Peyer's patch (tissue), 4 donors: ENCODE data around the gene BGN.

ENCODE experiments used
- POLR2A ChIP-seq, 2 donors: fragments of 450-650 bp; IDR thresholded peaks; one replicate each; pipeline ENCODE4 v1.5.1; 2017; ENCODE audit warnings: antibody characterized with exemption in 2 of 2, mild to moderate bottlenecking in 2 of 2, moderate library complexity in 2 of 2
- TF ChIP-seq, protein P1 (sequence below), 6 experiments: fragments of 450-650 bp in 4 of 6; fragments of 200-600 bp in 2 of 6; sonication (generic) in 1 of 6; IDR thresholded peaks; one replicate each; pipeline ENCODE4 v1.5.1; 2017 to 2019; ENCODE audit warnings: antibody characterized with exemption in 6 of 6, mild to moderate bottlenecking in 3 of 6, moderate library complexity in 1 of 6

DNA sequence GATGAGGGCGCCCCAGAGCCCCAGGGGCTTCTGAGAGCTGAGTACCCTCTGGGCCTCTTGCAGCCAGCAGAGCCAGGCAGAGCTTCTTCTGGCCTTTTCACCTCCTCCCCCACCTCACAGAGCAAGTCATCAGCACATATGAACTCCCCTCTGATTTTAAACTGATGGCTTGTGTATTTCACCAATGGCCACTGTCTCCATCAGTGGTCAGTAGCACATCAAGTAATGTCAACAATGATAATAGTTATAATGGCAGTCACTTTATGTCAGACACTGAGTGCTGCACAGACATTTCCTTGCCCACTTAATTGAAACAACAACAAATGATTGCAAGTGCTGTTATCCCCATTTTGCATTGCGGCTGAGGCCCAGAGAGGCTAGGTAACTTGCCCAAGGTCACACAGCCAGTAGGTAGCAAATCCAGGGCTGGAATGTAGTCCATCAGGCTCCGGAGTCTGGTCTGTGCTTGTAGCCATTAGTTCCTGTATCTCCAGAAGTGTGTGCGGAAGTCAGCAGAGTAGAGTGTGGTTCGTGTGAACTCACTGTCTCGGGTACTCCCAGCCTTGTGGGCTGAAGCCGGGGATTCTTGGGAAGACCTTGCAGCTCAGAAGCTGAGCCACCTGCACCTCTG lies 25.6 kb downstream of the BGN start:
- TF ChIP-seq, protein P1, sequence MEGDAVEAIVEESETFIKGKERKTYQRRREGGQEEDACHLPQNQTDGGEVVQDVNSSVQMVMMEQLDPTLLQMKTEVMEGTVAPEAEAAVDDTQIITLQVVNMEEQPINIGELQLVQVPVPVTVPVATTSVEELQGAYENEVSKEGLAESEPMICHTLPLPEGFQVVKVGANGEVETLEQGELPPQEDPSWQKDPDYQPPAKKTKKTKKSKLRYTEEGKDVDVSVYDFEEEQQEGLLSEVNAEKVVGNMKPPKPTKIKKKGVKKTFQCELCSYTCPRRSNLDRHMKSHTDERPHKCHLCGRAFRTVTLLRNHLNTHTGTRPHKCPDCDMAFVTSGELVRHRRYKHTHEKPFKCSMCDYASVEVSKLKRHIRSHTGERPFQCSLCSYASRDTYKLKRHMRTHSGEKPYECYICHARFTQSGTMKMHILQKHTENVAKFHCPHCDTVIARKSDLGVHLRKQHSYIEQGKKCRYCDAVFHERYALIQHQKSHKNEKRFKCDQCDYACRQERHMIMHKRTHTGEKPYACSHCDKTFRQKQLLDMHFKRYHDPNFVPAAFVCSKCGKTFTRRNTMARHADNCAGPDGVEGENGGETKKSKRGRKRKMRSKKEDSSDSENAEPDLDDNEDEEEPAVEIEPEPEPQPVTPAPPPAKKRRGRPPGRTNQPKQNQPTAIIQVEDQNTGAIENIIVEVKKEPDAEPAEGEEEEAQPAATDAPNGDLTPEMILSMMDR (IDR thresholded peaks at IDR 0.05) = no peak
- TF ChIP-seq POLR2A (IDR thresholded peaks at IDR 0.05) = no peak
